K562 (cell line): ENCODE measurements around the gene SPOCD1. TPM values are rescaled to one million over a fixed set of nuclear protein-coding genes. Genes with fewer than 3 reads are reported as not detected.

Experiments
- ARID3A ChIP-seq: IDR thresholded peaks from 2 replicates; pipeline ENCODE4 v1.6.1; 2012; ENCODE audit warnings: low read depth, low read length, improper control_type of control experiment, borderline replicate concordance
- DIDO1 ChIP-seq: fragments of 450-650 bp; IDR thresholded peaks from 2 replicates; pipeline ENCODE4 v1.6.1; 2016; ENCODE audit warnings: low read depth, missing biosample characterization, missing genetic modification characterization
- ELF1 ChIP-seq: fragments of 200-800 bp; sonication (Bioruptor generic); IDR thresholded peaks from 2 replicates; pipeline ENCODE4 v1.6.1; 2016; ENCODE audit warnings: missing genetic modification characterization, missing compliant biosample characterization
- EZH2 ChIP-seq: IDR thresholded peaks from 2 replicates; pipeline ENCODE4 v1.6.1; 2012; ENCODE audit warnings: low read depth, mild to moderate bottlenecking, inconsistent platforms, low read length, borderline replicate concordance
- GTF3C2 ChIP-seq: IDR thresholded peaks from 3 replicates; pipeline ENCODE4 v1.6.1; 2011; ENCODE audit warnings: borderline replicate concordance, mild to moderate bottlenecking, moderate library complexity; ENCODE audit not compliant: insufficient read length; ENCODE audit errors: extremely low read depth
- HSF4 ChIP-seq: fragments of 250-450 bp; sonication (Bioruptor Pico); IDR thresholded peaks from 2 replicates; pipeline ENCODE4 v2.1.2; 2022; ENCODE audit warnings: mild to moderate bottlenecking, moderate library complexity, borderline replicate concordance
- NBN ChIP-seq: fragments of 450-650 bp; IDR thresholded peaks from 2 replicates; pipeline ENCODE4 v1.6.1; 2016; ENCODE audit warnings: low read depth, mild to moderate bottlenecking
- NELFE ChIP-seq: IDR thresholded peaks from 2 replicates; pipeline ENCODE4 v1.6.1; 2011; ENCODE audit warnings: mild to moderate bottlenecking; ENCODE audit not compliant: insufficient read depth, insufficient read length
- NR2C1 ChIP-seq, 2 experiments: fragments of 450-650 bp; IDR thresholded peaks; 2 replicates each; pipeline ENCODE4 v1.6.1; 2017; ENCODE audit warnings: mild to moderate bottlenecking in 2 of 2, antibody characterized with exemption in 1 of 2, inconsistent platforms in 1 of 2, missing compliant biosample characterization in 1 of 2, missing genetic modification characterization in 1 of 2
- POLR2A ChIP-seq: fragments of 450-650 bp; conservative IDR thresholded peaks from 2 replicates; pipeline ENCODE4 v1.6.1; 2016
- PURB ChIP-seq: sonication (generic); formaldehyde crosslinking; IDR thresholded peaks from 2 replicates; pipeline ENCODE4 v1.9.0; 2021; ENCODE audit warnings: low read depth, mild to moderate bottlenecking, missing genetic modification reagents
- SMAD2 ChIP-seq: fragments of 150-350 bp; IDR thresholded peaks from 2 replicates; pipeline ENCODE4 v1.6.1; 2014; ENCODE audit warnings: low read depth, mild to moderate bottlenecking, low read length
- TAF7 ChIP-seq: fragments of 450-650 bp; IDR thresholded peaks from 2 replicates; pipeline ENCODE4 v1.6.1; 2016; ENCODE audit warnings: missing genetic modification characterization, missing compliant biosample characterization
- ZKSCAN1 ChIP-seq: fragments of 150-350 bp; IDR thresholded peaks from 2 replicates; pipeline ENCODE4 v1.6.1; 2016; ENCODE audit warnings: low read depth, low read length
- polyA plus RNA-seq, 8 experiments: library from polyadenylated mRNA; depleted of rRNA in 4 of 8; stranded (reverse) in 5 of 8; unstranded in 3 of 8; fragments of >200 nt; fragmentation: Nextera tagmentation in 2 of 8; fragmentation: Illumina TruSeq in 1 of 8; extraction: Ambion mirVana in 2 of 8; extraction: Trizol in 1 of 8; gene quantifications; 2 replicates each; pipeline versions ENCODE4 v1.2.1 to v1.2.3, GENCODE V29; 2011 to 2014; ENCODE audit warnings: inconsistent platforms in 1 of 8, missing spikeins in 1 of 8
- total RNA-seq, 7 experiments: library from RNA; depleted of rRNA in 6 of 7; stranded (reverse); fragments of >200 nt in 6 of 7; fragmentation: Illumina TruSeq in 2 of 7; extraction: Trizol in 2 of 7; gene quantifications; 2 replicates each; pipeline versions ENCODE4 v1.2.1 to v1.2.3, GENCODE V29; 2011 to 2021; ENCODE audit warnings: low replicate concordance in 1 of 7
- TF ChIP-seq, protein P1 (sequence below): IDR thresholded peaks from 2 replicates; pipeline ENCODE4 v1.6.1; 2011; ENCODE audit warnings: borderline replicate concordance, low read depth, mild to moderate bottlenecking, moderate library complexity, low read length; ENCODE audit not compliant: insufficient read depth, poor library complexity, severe bottlenecking

SPOCD1 gene
- total and polyA plus RNA-seq, 9 of the 15 experiments (the other 6 are each of a cell fraction or from before 2014, with no cell fraction given): 0.03 to 0.71 (median 0.26) TPM; not detected in 1

- TF ChIP-seq EZH2 (peak; percentile 54; the same call in 1 of the 2 replicates), NELFE (no peak), PURB (CRISPR knock-in tag) (no peak), GTF3C2 (no peak), ARID3A (no peak), ELF1 (tag) (no peak), NBN (no peak), POLR2A (no peak), DIDO1 (tag) (no peak), SMAD2 (no peak), HSF4 (CRISPR knock-in tag) (no peak), TAF7 (tag) (no peak), ZKSCAN1 (no peak), NR2C1 (IDR thresholded peaks at IDR 0.05) (no peak), NR2C1 (tag; IDR thresholded peaks at IDR 0.05) (no peak)
- TF ChIP-seq, protein P1, sequence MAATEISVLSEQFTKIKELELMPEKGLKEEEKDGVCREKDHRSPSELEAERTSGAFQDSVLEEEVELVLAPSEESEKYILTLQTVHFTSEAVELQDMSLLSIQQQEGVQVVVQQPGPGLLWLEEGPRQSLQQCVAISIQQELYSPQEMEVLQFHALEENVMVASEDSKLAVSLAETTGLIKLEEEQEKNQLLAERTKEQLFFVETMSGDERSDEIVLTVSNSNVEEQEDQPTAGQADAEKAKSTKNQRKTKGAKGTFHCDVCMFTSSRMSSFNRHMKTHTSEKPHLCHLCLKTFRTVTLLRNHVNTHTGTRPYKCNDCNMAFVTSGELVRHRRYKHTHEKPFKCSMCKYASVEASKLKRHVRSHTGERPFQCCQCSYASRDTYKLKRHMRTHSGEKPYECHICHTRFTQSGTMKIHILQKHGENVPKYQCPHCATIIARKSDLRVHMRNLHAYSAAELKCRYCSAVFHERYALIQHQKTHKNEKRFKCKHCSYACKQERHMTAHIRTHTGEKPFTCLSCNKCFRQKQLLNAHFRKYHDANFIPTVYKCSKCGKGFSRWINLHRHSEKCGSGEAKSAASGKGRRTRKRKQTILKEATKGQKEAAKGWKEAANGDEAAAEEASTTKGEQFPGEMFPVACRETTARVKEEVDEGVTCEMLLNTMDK: peak; percentile 20
Observed at GRCh38 chr1:31762726-31763670, 52.8 kb downstream of the SPOCD1 start (continued).
